ENCODE measurements around the gene ZNF281. TPM values are rescaled to one million over a fixed set of nuclear protein-coding genes. Genes with fewer than 3 reads are reported as not detected.

Gene ZNF281
- polyA plus RNA-seq, 1 of the 3 experiments (the other 2 are of a cell fraction) = 3.0 TPM

DNA sequence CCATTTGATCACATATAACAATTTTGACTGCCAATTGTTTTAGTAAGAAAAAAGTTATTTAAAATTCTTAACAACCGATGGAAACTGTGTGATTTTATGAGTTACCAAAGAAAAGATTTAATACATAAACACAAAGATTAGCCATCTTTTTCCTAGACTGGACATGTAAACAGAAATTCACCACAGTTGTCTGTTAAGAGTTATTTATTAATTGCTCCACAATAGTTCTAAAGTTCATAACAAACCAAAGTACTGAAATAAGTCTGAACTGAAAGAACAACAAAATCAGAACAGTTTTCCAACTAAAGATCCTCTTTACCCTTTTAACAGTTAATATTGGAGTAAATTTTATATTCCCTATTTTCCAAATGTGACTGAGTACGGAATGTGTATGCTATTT lies 8.6 kb downstream of the ZNF281 start (continued):
- no peak for TF ChIP-seq EZH2phosphoT487 (IDR thresholded peaks at IDR 0.05; ENCODE audit: borderline replicate concordance, low read depth)
- no peak for TF ChIP-seq POLR2AphosphoS5 (IDR thresholded peaks at IDR 0.05; ENCODE audit: low read depth, low read length)
- no peak for TF ChIP-seq YY1 (IDR thresholded peaks at IDR 0.05; ENCODE audit: low read depth)

DNA sequence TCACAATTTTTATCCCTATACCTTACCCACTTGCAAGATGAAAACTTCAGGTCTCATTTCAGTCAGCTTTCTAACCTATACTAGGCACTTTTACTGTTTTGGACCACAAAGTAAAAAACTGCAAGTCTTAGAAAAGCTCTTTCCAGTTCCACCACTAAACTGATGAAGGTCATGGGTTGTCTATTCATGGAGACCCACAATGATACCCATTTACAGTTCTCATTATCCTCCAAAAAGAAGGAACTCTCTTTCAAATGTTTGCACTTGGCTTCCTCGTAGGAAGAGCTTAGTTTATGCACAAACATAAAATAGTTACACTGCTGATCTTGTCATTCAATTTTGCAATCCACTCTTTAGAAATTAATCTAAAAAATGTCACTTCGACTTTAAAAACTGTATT lies 9.3 kb downstream of the ZNF281 start:
- Histone ChIP-seq H3K4me3 (ENCODE audit: low read depth in 2 of 2, low read length in 1 of 2) (no peak overlapping the region), H3K27me3 (ENCODE audit: insufficient read depth) (no peaks in the 10 kb centered on the region), H3K4me1 (ENCODE audit: control insufficient read depth in 1 of 2, insufficient read depth in 2 of 2, low read depth in 1 of 2, low read length in 1 of 2) (peaks cover 3 to 4% of the 10 kb centered on the region in 2 experiments; a peak in 2 of 4 replicates), H3K27ac (ENCODE audit: low read depth in 2 of 2, low read length in 1 of 2) (no peak overlapping the region), H4K20me1 (ENCODE audit: insufficient read depth) (peaks cover 14% of the 10 kb centered on the region), H2AFZ (ENCODE audit: low read depth) (no peak overlapping the region), H3K79me2 (ENCODE audit: insufficient read depth) (peaks cover 45% of the 10 kb centered on the region), H3K9me2 (no peaks in the 10 kb centered on the region), H3K36me3 (replicated peaks in 1 of 2; ENCODE audit: control insufficient read depth in 1 of 2, insufficient read depth in 2 of 2, low read length in 1 of 2) (peaks cover 41 to 50% of the 10 kb centered on the region in 2 experiments), H3K9ac (no peak overlapping the region), H3K9me3 (no peaks in the 10 kb centered on the region), H3K4me2 (no peak overlapping the region), H3F3A (replicated peaks; ENCODE audit: insufficient read depth) (peaks cover 16% of the 10 kb centered on the region)
- no peak for DNase-seq
- CTCF ChIA-PET = interaction anchor here (0.9 kb wide), 1 partner anchor 716 kb away, joined by 3 read pairs; no protein-coding TSS in a partner anchor
- 76% methylated on average over 2 of the region's 2 CpGs for WGBS (ENCODE audit: low lambda C conversion rate)
- TF ChIP-seq CHD2 (IDR thresholded peaks at IDR 0.05; ENCODE audit: low read length, partially characterized antibody) = no peak
- POLR2A ChIA-PET = no interaction called here

- Histone ChIP-seq H3K4me3 (ENCODE audit: low read depth in 2 of 2, low read length in 1 of 2) (no peak overlapping the region), H3F3A (replicated peaks; ENCODE audit: insufficient read depth) (peaks cover 16% of the 10 kb centered on the region), H3K36me3 (replicated peaks in 1 of 2; ENCODE audit: control insufficient read depth in 1 of 2, insufficient read depth in 2 of 2, low read length in 1 of 2) (peaks cover 35 to 43% of the 10 kb centered on the region in 2 experiments), H3K4me1 (ENCODE audit: control insufficient read depth in 1 of 2, insufficient read depth in 2 of 2, low read depth in 1 of 2, low read length in 1 of 2) (peaks cover 0 to 4% of the 10 kb centered on the region in 2 experiments; a peak in 2 of 4 replicates), H3K4me2 (no peak overlapping the region), H3K9me2 (no peaks in the 10 kb centered on the region), H3K27me3 (ENCODE audit: insufficient read depth) (no peaks in the 10 kb centered on the region), H3K9me3 (no peaks in the 10 kb centered on the region), H3K27ac (ENCODE audit: low read depth in 2 of 2, low read length in 1 of 2) (no peak overlapping the region), H4K20me1 (ENCODE audit: insufficient read depth) (peaks cover 7% of the 10 kb centered on the region; the same call in 1 of the 2 replicates), H2AFZ (ENCODE audit: low read depth) (no peak overlapping the region), H3K9ac (no peak overlapping the region), H3K79me2 (ENCODE audit: insufficient read depth) (peaks cover 38% of the 10 kb centered on the region)
- ChIA-PET CTCF (no interaction called here), POLR2A (no interaction called here)
- DNase-seq = no peak
- TF ChIP-seq MAX (IDR thresholded peaks at IDR 0.05; ENCODE audit: low read depth) (no peak), TAF1 (IDR thresholded peaks at IDR 0.05; ENCODE audit: borderline replicate concordance, low read depth, low read length) (no peak), POLR2AphosphoS5 (IDR thresholded peaks at IDR 0.05; ENCODE audit: low read depth, low read length) (no peak), FOXJ3 (CRISPR knock-in tag; IDR thresholded peaks at IDR 0.05) (no peak), RAD21 (IDR thresholded peaks at IDR 0.05; ENCODE audit: low read length) (no peak), USF2 (IDR thresholded peaks at IDR 0.05; ENCODE audit: borderline replicate concordance, low read depth, low read length) (no peak), GABPA (IDR thresholded peaks at IDR 0.05; ENCODE audit: low read depth) (no peak), ELF1 (IDR thresholded peaks at IDR 0.05) (no peak), NRF1 (IDR thresholded peaks at IDR 0.05; ENCODE audit: low read depth, low read length) (no peak), CHD2 (IDR thresholded peaks at IDR 0.05; ENCODE audit: low read length, partially characterized antibody) (no peak), GATA2 (CRISPR knock-in tag; IDR thresholded peaks at IDR 0.05) (no peak), FOSL2 (IDR thresholded peaks at IDR 0.05; ENCODE audit: borderline replicate concordance, low read depth) (no peak), MEF2A (IDR thresholded peaks at IDR 0.05; ENCODE audit: borderline replicate concordance, low read depth) (no peak), FOXM1 (IDR thresholded peaks at IDR 0.05; ENCODE audit: low read depth) (no peak), YY1 (IDR thresholded peaks at IDR 0.05; ENCODE audit: low read depth) (no peak), EZH2phosphoT487 (IDR thresholded peaks at IDR 0.05; ENCODE audit: borderline replicate concordance, low read depth) (no peak)
- TF ChIP-seq, protein P1, sequence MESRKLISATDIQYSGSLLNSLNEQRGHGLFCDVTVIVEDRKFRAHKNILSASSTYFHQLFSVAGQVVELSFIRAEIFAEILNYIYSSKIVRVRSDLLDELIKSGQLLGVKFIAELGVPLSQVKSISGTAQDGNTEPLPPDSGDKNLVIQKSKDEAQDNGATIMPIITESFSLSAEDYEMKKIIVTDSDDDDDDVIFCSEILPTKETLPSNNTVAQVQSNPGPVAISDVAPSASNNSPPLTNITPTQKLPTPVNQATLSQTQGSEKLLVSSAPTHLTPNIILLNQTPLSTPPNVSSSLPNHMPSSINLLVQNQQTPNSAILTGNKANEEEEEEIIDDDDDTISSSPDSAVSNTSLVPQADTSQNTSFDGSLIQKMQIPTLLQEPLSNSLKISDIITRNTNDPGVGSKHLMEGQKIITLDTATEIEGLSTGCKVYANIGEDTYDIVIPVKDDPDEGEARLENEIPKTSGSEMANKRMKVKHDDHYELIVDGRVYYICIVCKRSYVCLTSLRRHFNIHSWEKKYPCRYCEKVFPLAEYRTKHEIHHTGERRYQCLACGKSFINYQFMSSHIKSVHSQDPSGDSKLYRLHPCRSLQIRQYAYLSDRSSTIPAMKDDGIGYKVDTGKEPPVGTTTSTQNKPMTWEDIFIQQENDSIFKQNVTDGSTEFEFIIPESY (IDR thresholded peaks at IDR 0.05; ENCODE audit: borderline replicate concordance, low read depth) = no peak
- TF ChIP-seq, protein P2, sequence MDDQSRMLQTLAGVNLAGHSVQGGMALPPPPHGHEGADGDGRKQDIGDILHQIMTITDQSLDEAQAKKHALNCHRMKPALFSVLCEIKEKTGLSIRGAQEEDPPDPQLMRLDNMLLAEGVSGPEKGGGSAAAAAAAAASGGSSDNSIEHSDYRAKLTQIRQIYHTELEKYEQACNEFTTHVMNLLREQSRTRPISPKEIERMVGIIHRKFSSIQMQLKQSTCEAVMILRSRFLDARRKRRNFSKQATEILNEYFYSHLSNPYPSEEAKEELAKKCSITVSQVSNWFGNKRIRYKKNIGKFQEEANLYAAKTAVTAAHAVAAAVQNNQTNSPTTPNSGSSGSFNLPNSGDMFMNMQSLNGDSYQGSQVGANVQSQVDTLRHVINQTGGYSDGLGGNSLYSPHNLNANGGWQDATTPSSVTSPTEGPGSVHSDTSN (IDR thresholded peaks at IDR 0.05) = no peak
- TF ChIP-seq, protein P3, sequence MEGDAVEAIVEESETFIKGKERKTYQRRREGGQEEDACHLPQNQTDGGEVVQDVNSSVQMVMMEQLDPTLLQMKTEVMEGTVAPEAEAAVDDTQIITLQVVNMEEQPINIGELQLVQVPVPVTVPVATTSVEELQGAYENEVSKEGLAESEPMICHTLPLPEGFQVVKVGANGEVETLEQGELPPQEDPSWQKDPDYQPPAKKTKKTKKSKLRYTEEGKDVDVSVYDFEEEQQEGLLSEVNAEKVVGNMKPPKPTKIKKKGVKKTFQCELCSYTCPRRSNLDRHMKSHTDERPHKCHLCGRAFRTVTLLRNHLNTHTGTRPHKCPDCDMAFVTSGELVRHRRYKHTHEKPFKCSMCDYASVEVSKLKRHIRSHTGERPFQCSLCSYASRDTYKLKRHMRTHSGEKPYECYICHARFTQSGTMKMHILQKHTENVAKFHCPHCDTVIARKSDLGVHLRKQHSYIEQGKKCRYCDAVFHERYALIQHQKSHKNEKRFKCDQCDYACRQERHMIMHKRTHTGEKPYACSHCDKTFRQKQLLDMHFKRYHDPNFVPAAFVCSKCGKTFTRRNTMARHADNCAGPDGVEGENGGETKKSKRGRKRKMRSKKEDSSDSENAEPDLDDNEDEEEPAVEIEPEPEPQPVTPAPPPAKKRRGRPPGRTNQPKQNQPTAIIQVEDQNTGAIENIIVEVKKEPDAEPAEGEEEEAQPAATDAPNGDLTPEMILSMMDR (IDR thresholded peaks at IDR 0.05) = no peak
- WGBS (ENCODE audit: low lambda C conversion rate) = 98% methylated on average over 1 of the region's 1 CpG
Observed at GRCh38 chr1:200399860-200400259, 10.0 kb downstream of the ZNF281 start.

All from SK-N-SH (cell line).